IMR-90 (cell line): Measurements from ENCODE around the gene PI3. TPM values are rescaled to one million over a fixed set of nuclear protein-coding genes. Genes with fewer than 3 reads are reported as not detected.

Source experiments
- ATAC-seq: fragments of 200-7000 bp; cut with Tn5 transposase; 2 replicates; pipeline ENCODE4 v1.9.1; 2020; ENCODE audit warnings: low read depth, mild to moderate bottlenecking, moderate library complexity
- BruUV-seq: library from RNA; stranded (reverse); fragments of 400-500 nt; replicated peaks from 2 replicates; lab custom pipeline; 2021; lab: Mats Ljungman, UMichigan
- CTCF ChIA-PET: fragments of 300-600 bp; formaldehyde crosslinking; extraction: SDS; loops from one replicate; lab custom pipeline; 2021; ENCODE audit warnings: antibody characterized with exemption; lab: Yijun Ruan, JAX
- POLR2A ChIA-PET: fragments of 300-600 bp; sonication (Branson Sonifier 250); formaldehyde crosslinking; loops from one replicate; lab custom pipeline; 2022; ENCODE audit warnings: antibody characterized with exemption; ENCODE audit not compliant: unreplicated experiment; lab: Charles Lee
- DNase-seq: peaks from one replicate; pipeline ENCODE4 v3.0.0; 2013
- H2AFZ ChIP-seq: replicated peaks from 2 replicates; pipeline ENCODE3; 2013; ENCODE audit warnings: low read length, mild to moderate bottlenecking; ENCODE audit not compliant: poor library complexity
- H2AK5ac ChIP-seq: 2 replicates; pipeline ENCODE4 v1.6.1; 2013; ENCODE audit warnings: low read depth, low read length, inconsistent platforms
- H2AK9ac ChIP-seq: replicated peaks from 2 replicates; pipeline ENCODE3; 2013; ENCODE audit warnings: mild to moderate bottlenecking, low read depth, low read length, moderate library complexity; ENCODE audit not compliant: poor library complexity
- H2BK120ac ChIP-seq: 2 replicates; pipeline ENCODE4 v1.6.1; 2013; ENCODE audit warnings: low read depth, low read length, inconsistent platforms
- H2BK15ac ChIP-seq: 3 replicates; pipeline ENCODE4 v1.6.1; 2013; ENCODE audit warnings: low read depth, low read length, inconsistent platforms
- H2BK20ac ChIP-seq: 2 replicates; pipeline ENCODE4 v1.6.1; 2013; ENCODE audit warnings: low read depth, mild to moderate bottlenecking, inconsistent platforms, low read length, moderate library complexity
- H2BK5ac ChIP-seq: 2 replicates; pipeline ENCODE4 v1.6.1; 2013; ENCODE audit warnings: mild to moderate bottlenecking, low read depth, low read length, inconsistent platforms; ENCODE audit not compliant: poor library complexity, severe bottlenecking
- H3K14ac ChIP-seq: replicated peaks from 2 replicates; pipeline ENCODE4 v1.6.1; 2013; ENCODE audit warnings: low read depth, low read length, inconsistent platforms
- H3K18ac ChIP-seq: 2 replicates; pipeline ENCODE4 v1.6.1; 2013; ENCODE audit warnings: low read depth, low read length, control low read depth
- H3K23ac ChIP-seq: 2 replicates; pipeline ENCODE4 v1.6.1; 2013; ENCODE audit warnings: low read depth, low read length, inconsistent platforms
- H3K27ac ChIP-seq: 2 replicates; pipeline ENCODE4 v1.5.1; 2013; ENCODE audit warnings: mild to moderate bottlenecking, control low read depth, low read length; ENCODE audit not compliant: insufficient read depth
- H3K27me3 ChIP-seq: 2 replicates; pipeline ENCODE4 v1.6.1; 2013; ENCODE audit warnings: low read length; ENCODE audit not compliant: control insufficient read depth, insufficient read depth
- H3K36me3 ChIP-seq: 2 replicates; pipeline ENCODE4 v1.6.1; 2013; ENCODE audit warnings: low read length, mixed read lengths; ENCODE audit not compliant: control insufficient read depth, insufficient read depth
- H3K4ac ChIP-seq: 2 replicates; pipeline ENCODE4 v1.6.1; 2013; ENCODE audit warnings: low read depth, low read length, inconsistent platforms
- H3K4me1 ChIP-seq: 2 replicates; pipeline ENCODE4 v1.6.1; 2013; ENCODE audit warnings: low read length, mixed read lengths; ENCODE audit not compliant: control insufficient read depth, insufficient read depth
- H3K4me2 ChIP-seq: 2 replicates; pipeline ENCODE4 v1.6.1; 2013; ENCODE audit warnings: low read depth, mild to moderate bottlenecking, control low read depth, low read length, moderate library complexity
- H3K4me3 ChIP-seq: 2 replicates; pipeline ENCODE4 v1.5.1; 2013; ENCODE audit warnings: low read depth, mild to moderate bottlenecking, control low read depth, low read length, moderate library complexity; ENCODE audit not compliant: insufficient read depth
- H3K56ac ChIP-seq: 2 replicates; pipeline ENCODE4 v1.6.1; 2013; ENCODE audit warnings: low read length, inconsistent platforms; ENCODE audit not compliant: insufficient read depth; ENCODE audit errors: extremely low read depth
- H3K79me1 ChIP-seq, 2 experiments: 2 replicates each; pipeline ENCODE4 v1.6.1; 2013; ENCODE audit warnings: low read length in 2 of 2, inconsistent platforms in 1 of 2, low read depth in 1 of 2
- H3K9ac ChIP-seq: 2 replicates; pipeline ENCODE4 v1.6.1; 2013; ENCODE audit warnings: low read depth, low read length, control low read depth
- H3K9me1 ChIP-seq: 2 replicates; pipeline ENCODE4 v1.6.1; 2013; ENCODE audit warnings: low read length, inconsistent platforms; ENCODE audit not compliant: insufficient read depth
- H3K9me3 ChIP-seq: 2 replicates; pipeline ENCODE4 v1.6.1; 2013; ENCODE audit warnings: low read length; ENCODE audit not compliant: control insufficient read depth, insufficient read depth
- H4K20me1 ChIP-seq: 2 replicates; pipeline ENCODE4 v1.6.1; 2013; ENCODE audit warnings: low read length, inconsistent platforms; ENCODE audit not compliant: insufficient read depth
- H4K5ac ChIP-seq: 2 replicates; pipeline ENCODE4 v1.6.1; 2013; ENCODE audit warnings: mild to moderate bottlenecking, low read depth, low read length, control low read depth
- H4K8ac ChIP-seq, 2 experiments: 2 replicates each; pipeline ENCODE4 v1.6.1; 2013; ENCODE audit warnings: low read depth in 2 of 2, low read length in 2 of 2, control low read depth in 1 of 2, inconsistent platforms in 1 of 2
- H4K91ac ChIP-seq: 2 replicates; pipeline ENCODE4 v1.6.1; 2013; ENCODE audit warnings: low read depth, low read length, inconsistent platforms; ENCODE audit not compliant: insufficient read depth
- BHLHE40 ChIP-seq: fragments of 150-350 bp; IDR thresholded peaks from 2 replicates; pipeline ENCODE4 v1.6.1; 2016; ENCODE audit warnings: mild to moderate bottlenecking, low read depth, low read length
- CEBPB ChIP-seq: IDR thresholded peaks from 2 replicates; pipeline ENCODE4 v1.6.1; 2012; ENCODE audit warnings: low read depth, low read length, improper control_type of control experiment
- CHD1 ChIP-seq: IDR thresholded peaks from 2 replicates; pipeline ENCODE4 v1.6.1; 2012; ENCODE audit warnings: low read depth, low read length, improper control_type of control experiment
- CTCF ChIP-seq: conservative IDR thresholded peaks from 2 replicates; pipeline ENCODE4 v1.5.1; 2012; ENCODE audit warnings: mild to moderate bottlenecking, low read depth, low read length, improper control_type of control experiment
- ELK1 ChIP-seq: fragments of 150-350 bp; IDR thresholded peaks from 2 replicates; pipeline ENCODE4 v1.6.1; 2016; ENCODE audit warnings: low read depth, mild to moderate bottlenecking, low read length, moderate library complexity, borderline replicate concordance
- FOS ChIP-seq: fragments of 150-350 bp; IDR thresholded peaks from 2 replicates; pipeline ENCODE4 v1.6.1; 2016; ENCODE audit warnings: low read depth, low read length
- MAFK ChIP-seq: IDR thresholded peaks from 2 replicates; pipeline ENCODE4 v1.6.1; 2012; ENCODE audit warnings: low read depth, low read length, improper control_type of control experiment
- MAZ ChIP-seq: IDR thresholded peaks from 2 replicates; pipeline ENCODE4 v1.6.1; 2012; ENCODE audit warnings: low read depth, mild to moderate bottlenecking, low read length, improper control_type of control experiment, moderate library complexity, borderline replicate concordance
- MXI1 ChIP-seq: IDR thresholded peaks from 2 replicates; pipeline ENCODE4 v1.6.1; 2012; ENCODE audit warnings: low read depth, mild to moderate bottlenecking, low read length, moderate library complexity, borderline replicate concordance
- NFE2L2 ChIP-seq: fragments of 150-350 bp; IDR thresholded peaks from 2 replicates; pipeline ENCODE4 v1.6.1; 2016; ENCODE audit warnings: low read depth, mild to moderate bottlenecking, low read length
- POLR2A ChIP-seq: IDR thresholded peaks from 2 replicates; pipeline ENCODE4 v1.6.1; 2012; ENCODE audit warnings: mild to moderate bottlenecking, low read depth, low read length
- RAD21 ChIP-seq: IDR thresholded peaks from 2 replicates; pipeline ENCODE4 v1.6.1; 2012; ENCODE audit warnings: low read length, improper control_type of control experiment
- RCOR1 ChIP-seq: IDR thresholded peaks from 2 replicates; pipeline ENCODE4 v1.6.1; 2012; ENCODE audit warnings: mild to moderate bottlenecking, low read length, improper control_type of control experiment; ENCODE audit not compliant: insufficient replicate concordance
- RFX5 ChIP-seq: IDR thresholded peaks from 2 replicates; pipeline ENCODE4 v1.8.0; 2012; ENCODE audit warnings: low read depth, mild to moderate bottlenecking, low read length, moderate library complexity
- SMC3 ChIP-seq: fragments of 150-350 bp; IDR thresholded peaks from 2 replicates; pipeline ENCODE4 v1.6.1; 2016; ENCODE audit warnings: low read depth, mild to moderate bottlenecking, antibody characterized with exemption, low read length, moderate library complexity
- USF2 ChIP-seq: fragments of 150-350 bp; IDR thresholded peaks from 2 replicates; pipeline ENCODE4 v1.6.1; 2017; ENCODE audit warnings: mild to moderate bottlenecking, antibody characterized with exemption, low read length, low read depth
- WGBS, 2 experiments: methylation state at CpG; one replicate each; pipeline versions ENCODE4 v1.1.5 to v1.1.7; 2013; ENCODE audit warnings: missing lambda C conversion rate in 2 of 2; ENCODE audit not compliant: insufficient read length in 1 of 2; ENCODE audit errors: extremely low coverage in 2 of 2; 5-methylcytosine and 5-hydroxymethylcytosine counted together
- dilution Hi-C: fragments of 300-500 bp; cut with HindIII; formaldehyde crosslinking; loops from one replicate; pipeline ENCODE4 v1.14.3; 2018; ENCODE audit warnings: low sequenced_read_pairs; ENCODE audit not compliant: unreplicated experiment
- in situ Hi-C: fragments of 300-500 bp; cut with MboI; formaldehyde crosslinking; loops from 3 replicates; pipeline ENCODE4 v1.14.3; 2019; ENCODE audit warnings: low sequenced_read_pairs, inconsistent platforms, mixed read lengths
- intact Hi-C: fragments of 100-400 bp; cut with micrococcal nuclease; formaldehyde crosslinking; loops from 2 replicates; pipeline ENCODE4 v1.10.0; 2022
- polyA plus RNA-seq, 3 experiments: library from polyadenylated mRNA; depleted of rRNA; stranded (reverse); fragments of >200 nt; gene quantifications; 2 replicates each; pipeline ENCODE4 v1.2.3, GENCODE V29; 2012; ENCODE audit warnings: low replicate concordance in 1 of 3
- total RNA-seq: library from RNA; depleted of rRNA; stranded (reverse); fragments of >200 nt; gene quantifications from 2 replicates; pipeline ENCODE4 v1.2.3, GENCODE V29; 2012

PI3 gene
- total and polyA plus RNA-seq, 2 of the 4 experiments (the other 2 are of a cell fraction): not detected

DNA sequence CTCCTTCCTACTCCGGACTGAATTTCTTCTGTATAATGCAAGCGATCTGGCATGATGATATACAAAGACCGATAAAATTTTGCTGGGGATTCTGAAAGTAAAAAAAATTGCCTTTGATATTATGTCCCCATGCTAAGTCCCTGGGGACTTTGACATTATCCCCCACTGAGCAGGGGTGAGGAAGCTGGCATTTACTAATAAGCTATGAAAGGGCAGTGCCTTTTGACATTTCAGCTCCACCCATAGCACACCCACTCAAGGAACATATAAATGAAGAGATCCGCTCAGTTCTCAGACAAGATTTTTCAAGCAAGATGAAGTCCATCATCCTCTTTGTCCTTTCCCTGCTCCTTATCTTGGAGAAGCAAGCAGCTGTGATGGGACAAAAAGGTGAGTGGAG lies 46.4 kb downstream of the PI3 start, which contains the start of gene SEMG2:
Gene SEMG2 (plus strand): TSS at position 298 of the 400 bp plus-strand sequence. CDS start 17 bp downstream, at position 315.
- POLR2A ChIA-PET: no interaction called here
- Histone ChIP-seq H3K56ac (no peak within 1 kb of the TSS), H3K4me2 (no peak within 1 kb of the TSS), H3K4me1 (no peaks in the 10 kb centered on the region), H3K4me3 (no peak within 1 kb of the TSS), H3K9me1 (no peaks in the 10 kb centered on the region), H4K20me1 (no peaks in the 10 kb centered on the region), H3K4ac (no peak within 1 kb of the TSS), H2BK20ac (no peak within 1 kb of the TSS), H3K14ac (no peak within 1 kb of the TSS), H3K36me3 (no peaks in the 10 kb centered on the region), H3K9ac (no peak within 1 kb of the TSS), H3K9me3 (no peaks in the 10 kb centered on the region), H2AK5ac (no peak within 1 kb of the TSS), H3K27me3 (no peaks in the 10 kb centered on the region; the same call in 1 of the 2 replicates), H3K23ac (no peak within 1 kb of the TSS), H2BK120ac (no peak within 1 kb of the TSS), H2BK5ac (no peak within 1 kb of the TSS), H2AFZ (no peak within 1 kb of the TSS), H3K79me1 (no peaks in the 10 kb centered on the region), H4K91ac (no peak within 1 kb of the TSS), H4K5ac (no peak within 1 kb of the TSS), H2BK15ac (no peak within 1 kb of the TSS), H4K8ac (no peak within 1 kb of the TSS), H3K27ac (no peak within 1 kb of the TSS), H3K18ac (no peak within 1 kb of the TSS), H2AK9ac (no peak within 1 kb of the TSS)
- dilution Hi-C loops (no loop called here), intact Hi-C loops (no loop called here), in situ Hi-C loops (no loop called here)
- TF ChIP-seq MAFK (no peak), CHD1 (no peak), RAD21 (no peak), POLR2A (no peak), RFX5 (no peak), CEBPB (no peak), CTCF (no peak), RCOR1 (no peak), SMC3 (no peak), MXI1 (no peak), FOS (no peak), NFE2L2 (no peak), USF2 (no peak), ELK1 (no peak), MAZ (no peak), BHLHE40 (no peak)
- BruUV-seq: no TSS peak
- no peak for DNase-seq
- CTCF ChIA-PET: no interaction called here
- WGBS, 2 experiments: no CpG with 5 or more reads among the region's 4 CpGs
- no peak for ATAC-seq
